DOHH2 (cell line): ENCODE data around the gene EGF.

Experiments
- H3F3A ChIP-seq: fragments of 200-600 bp; sonication (generic), shearing (Covaris generic); 2 replicates; pipeline ENCODE4 v1.6.0; 2016; ENCODE audit warnings: antibody characterized with exemption, mild to moderate bottlenecking; ENCODE audit not compliant: control insufficient read depth, insufficient read depth
- H3K27ac ChIP-seq: fragments of 200-600 bp; sonication (generic); 2 replicates; pipeline ENCODE4 v1.5.1; 2014; ENCODE audit warnings: low read depth, mild to moderate bottlenecking, low read length, moderate library complexity
- H3K27me3 ChIP-seq: fragments of 200-600 bp; sonication (generic); 2 replicates; pipeline ENCODE4 v1.6.1; 2014; ENCODE audit warnings: mild to moderate bottlenecking, low read length, mixed read lengths; ENCODE audit not compliant: control insufficient read depth
- H3K36me3 ChIP-seq: fragments of 200-600 bp; sonication (generic); 2 replicates; pipeline ENCODE4 v1.6.1; 2014; ENCODE audit warnings: mild to moderate bottlenecking, low read length, moderate library complexity, mixed read lengths; ENCODE audit not compliant: control insufficient read depth
- H3K4me1 ChIP-seq: fragments of 200-600 bp; sonication (generic); 2 replicates; pipeline ENCODE4 v1.6.1; 2014; ENCODE audit warnings: mild to moderate bottlenecking, low read length, mixed read lengths; ENCODE audit not compliant: control insufficient read depth
- H3K4me2 ChIP-seq: fragments of 200-600 bp; sonication (generic); 2 replicates; pipeline ENCODE4 v1.6.0; 2014; ENCODE audit warnings: mild to moderate bottlenecking, low read length, moderate library complexity
- H3K4me3 ChIP-seq: fragments of 200-600 bp; sonication (generic); 2 replicates; pipeline ENCODE4 v1.5.1; 2014; ENCODE audit warnings: mild to moderate bottlenecking, low read length, mixed read lengths
- H3K79me2 ChIP-seq: fragments of 200-600 bp; sonication (generic); 2 replicates; pipeline ENCODE4 v1.6.1; 2014; ENCODE audit warnings: mild to moderate bottlenecking, low read length, mixed read lengths; ENCODE audit not compliant: control insufficient read depth
- H3K9me2 ChIP-seq: fragments of 200-600 bp; sonication (generic); replicated peaks from 2 replicates; pipeline ENCODE4 v1.6.1; 2014; ENCODE audit warnings: mild to moderate bottlenecking, low read length, mixed read lengths; ENCODE audit not compliant: control insufficient read depth
- H3K9me3 ChIP-seq: fragments of 200-600 bp; sonication (generic); 2 replicates; pipeline ENCODE4 v1.6.1; 2014; ENCODE audit warnings: antibody characterized with exemption, low read length, mixed read lengths; ENCODE audit not compliant: control insufficient read depth, insufficient read depth
- H4K20me1 ChIP-seq: fragments of 200-600 bp; sonication (generic); 2 replicates; pipeline ENCODE4 v1.6.0; 2014; ENCODE audit warnings: low read depth, mild to moderate bottlenecking, antibody characterized with exemption, low read length, moderate library complexity; ENCODE audit not compliant: control insufficient read depth, insufficient read depth
- EZH2phosphoT487 ChIP-seq: fragments of 200-600 bp; sonication (generic); IDR thresholded peaks from 2 replicates; pipeline ENCODE4 v1.6.1; 2017; ENCODE audit warnings: borderline replicate concordance, mild to moderate bottlenecking, antibody characterized with exemption, low read length, moderate library complexity, mixed read lengths
- TF ChIP-seq, protein P1 (sequence below): fragments of 200-600 bp; sonication (generic); IDR thresholded peaks from one replicate; pipeline ENCODE4 v1.5.1; 2014; ENCODE audit warnings: antibody characterized with exemption, mild to moderate bottlenecking, low read depth, low read length; ENCODE audit not compliant: poor library complexity, severe bottlenecking

The EGF gene

DNA sequence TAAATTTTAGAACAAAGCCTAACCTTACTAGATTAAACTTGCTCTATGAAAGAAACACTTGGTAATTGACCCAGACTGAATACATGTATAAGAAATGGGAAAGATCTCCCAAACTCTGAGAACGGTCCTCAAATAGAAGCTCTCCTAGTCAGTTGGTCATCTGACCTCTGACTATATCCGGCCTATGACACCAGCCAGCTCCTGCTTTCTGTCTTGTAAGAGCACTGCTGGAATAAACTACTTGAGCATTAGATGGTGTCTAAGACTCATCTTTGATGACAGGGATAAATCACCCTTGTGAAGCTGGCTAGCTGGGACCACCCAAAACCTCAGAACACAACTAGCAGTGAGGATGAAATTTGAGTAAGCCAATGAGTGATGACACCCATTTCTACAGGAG is 40.6 kb upstream of the EGF start:
- H4K20me1 ChIP-seq, result no peaks in the 10 kb centered on the region
- H3K27me3 ChIP-seq, result no peaks in the 10 kb centered on the region
- H3K36me3 ChIP-seq, result no peaks in the 10 kb centered on the region
- TF ChIP-seq EZH2phosphoT487, result no peak
- TF ChIP-seq, protein P1, sequence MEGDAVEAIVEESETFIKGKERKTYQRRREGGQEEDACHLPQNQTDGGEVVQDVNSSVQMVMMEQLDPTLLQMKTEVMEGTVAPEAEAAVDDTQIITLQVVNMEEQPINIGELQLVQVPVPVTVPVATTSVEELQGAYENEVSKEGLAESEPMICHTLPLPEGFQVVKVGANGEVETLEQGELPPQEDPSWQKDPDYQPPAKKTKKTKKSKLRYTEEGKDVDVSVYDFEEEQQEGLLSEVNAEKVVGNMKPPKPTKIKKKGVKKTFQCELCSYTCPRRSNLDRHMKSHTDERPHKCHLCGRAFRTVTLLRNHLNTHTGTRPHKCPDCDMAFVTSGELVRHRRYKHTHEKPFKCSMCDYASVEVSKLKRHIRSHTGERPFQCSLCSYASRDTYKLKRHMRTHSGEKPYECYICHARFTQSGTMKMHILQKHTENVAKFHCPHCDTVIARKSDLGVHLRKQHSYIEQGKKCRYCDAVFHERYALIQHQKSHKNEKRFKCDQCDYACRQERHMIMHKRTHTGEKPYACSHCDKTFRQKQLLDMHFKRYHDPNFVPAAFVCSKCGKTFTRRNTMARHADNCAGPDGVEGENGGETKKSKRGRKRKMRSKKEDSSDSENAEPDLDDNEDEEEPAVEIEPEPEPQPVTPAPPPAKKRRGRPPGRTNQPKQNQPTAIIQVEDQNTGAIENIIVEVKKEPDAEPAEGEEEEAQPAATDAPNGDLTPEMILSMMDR, result no peak
- H3K4me1 ChIP-seq, result no peaks in the 10 kb centered on the region
- H3K9me2 ChIP-seq, result no peaks in the 10 kb centered on the region
- no peak overlapping the region for H3K27ac ChIP-seq
- no peaks in the 10 kb centered on the region for H3K79me2 ChIP-seq
- H3K4me3 ChIP-seq, result no peak overlapping the region
- H3F3A ChIP-seq, result no peaks in the 10 kb centered on the region
- no peaks in the 10 kb centered on the region for H3K9me3 ChIP-seq
- no peak overlapping the region for H3K4me2 ChIP-seq

- H3K4me3 ChIP-seq, result no peak overlapping the region
- no peaks in the 10 kb centered on the region for H3K9me3 ChIP-seq
- no peak for TF ChIP-seq EZH2phosphoT487
- TF ChIP-seq, protein P1, result no peak
- no peaks in the 10 kb centered on the region for H3K4me1 ChIP-seq
- no peaks in the 10 kb centered on the region for H3K9me2 ChIP-seq
- H3F3A ChIP-seq, result no peaks in the 10 kb centered on the region
- H3K79me2 ChIP-seq, result no peaks in the 10 kb centered on the region
- H3K27ac ChIP-seq, result no peak overlapping the region
- no peaks in the 10 kb centered on the region for H3K36me3 ChIP-seq
- no peaks in the 10 kb centered on the region for H3K27me3 ChIP-seq
- H4K20me1 ChIP-seq, result no peaks in the 10 kb centered on the region
- H3K4me2 ChIP-seq, result no peak overlapping the region
These were observed 39.6 kb upstream of the EGF start for GRCh38 chr4:109872950-109873656.

GRCh38 chr4:109873791-109874514 is 38.7 kb upstream of the EGF start:
- Histone ChIP-seq H3K9me2 (no peaks in the 10 kb centered on the region), H3K9me3 (no peaks in the 10 kb centered on the region), H3K36me3 (no peaks in the 10 kb centered on the region), H4K20me1 (no peaks in the 10 kb centered on the region), H3K4me3 (no peak overlapping the region), H3K79me2 (no peaks in the 10 kb centered on the region), H3K4me1 (no peaks in the 10 kb centered on the region), H3K27me3 (no peaks in the 10 kb centered on the region), H3K27ac (no peak overlapping the region), H3K4me2 (no peak overlapping the region), H3F3A (no peaks in the 10 kb centered on the region)
- TF ChIP-seq, protein P1, result no peak
- no peak for TF ChIP-seq EZH2phosphoT487
